Loucy (cell line): ENCODE results near the gene SNAPC1.

Source experiments
- EZH2phosphoT487 ChIP-seq: fragments of 200-600 bp; IDR thresholded peaks from 2 replicates; pipeline ENCODE4 v1.6.1; 2018; ENCODE audit warnings: antibody characterized with exemption, mild to moderate bottlenecking, moderate library complexity, borderline replicate concordance
- TF ChIP-seq, protein P1 (sequence below): fragments of 200-600 bp; sonication (generic); conservative IDR thresholded peaks from 2 replicates; pipeline ENCODE4 v1.5.1; 2014; ENCODE audit warnings: mild to moderate bottlenecking, antibody characterized with exemption, low read length

DNA sequence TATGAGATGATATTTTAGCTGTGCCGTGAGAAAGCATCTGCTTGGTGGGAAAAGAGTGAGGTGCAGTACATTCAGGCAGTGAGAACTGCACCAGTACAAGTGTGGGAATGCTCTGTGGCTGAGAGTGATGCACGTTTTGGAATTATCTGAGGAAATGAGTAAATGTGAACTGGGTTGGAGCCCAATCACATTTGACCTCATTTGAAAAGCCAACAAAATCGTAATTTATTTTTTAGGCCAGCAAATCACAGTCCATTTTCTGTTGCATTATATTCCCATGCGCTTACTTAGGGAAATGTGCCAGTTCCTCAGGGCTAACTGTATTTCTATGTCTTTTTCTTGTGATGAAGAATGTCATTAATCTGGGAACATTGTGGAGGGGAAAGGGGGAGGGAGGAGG is 77.3 kb downstream of the SNAPC1 start:
- TF ChIP-seq, protein P1, sequence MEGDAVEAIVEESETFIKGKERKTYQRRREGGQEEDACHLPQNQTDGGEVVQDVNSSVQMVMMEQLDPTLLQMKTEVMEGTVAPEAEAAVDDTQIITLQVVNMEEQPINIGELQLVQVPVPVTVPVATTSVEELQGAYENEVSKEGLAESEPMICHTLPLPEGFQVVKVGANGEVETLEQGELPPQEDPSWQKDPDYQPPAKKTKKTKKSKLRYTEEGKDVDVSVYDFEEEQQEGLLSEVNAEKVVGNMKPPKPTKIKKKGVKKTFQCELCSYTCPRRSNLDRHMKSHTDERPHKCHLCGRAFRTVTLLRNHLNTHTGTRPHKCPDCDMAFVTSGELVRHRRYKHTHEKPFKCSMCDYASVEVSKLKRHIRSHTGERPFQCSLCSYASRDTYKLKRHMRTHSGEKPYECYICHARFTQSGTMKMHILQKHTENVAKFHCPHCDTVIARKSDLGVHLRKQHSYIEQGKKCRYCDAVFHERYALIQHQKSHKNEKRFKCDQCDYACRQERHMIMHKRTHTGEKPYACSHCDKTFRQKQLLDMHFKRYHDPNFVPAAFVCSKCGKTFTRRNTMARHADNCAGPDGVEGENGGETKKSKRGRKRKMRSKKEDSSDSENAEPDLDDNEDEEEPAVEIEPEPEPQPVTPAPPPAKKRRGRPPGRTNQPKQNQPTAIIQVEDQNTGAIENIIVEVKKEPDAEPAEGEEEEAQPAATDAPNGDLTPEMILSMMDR = no peak
- no peak for TF ChIP-seq EZH2phosphoT487
